Left ventricle myocardium inferior (tissue), 1 donor: ENCODE data around the gene FAM171A2. TPM values are rescaled to one million over a fixed set of nuclear protein-coding genes. Genes with fewer than 3 reads are reported as not detected.

ENCODE experiments used
- DNase-seq: peaks from one replicate; pipeline ENCODE4 v3.0.0-alpha.2; 2020
- H3K27ac ChIP-seq: fragments of 200-600 bp; replicated peaks from 2 replicates; pipeline ENCODE4 v1.8.0; 2021
- H3K27me3 ChIP-seq: fragments of 200-600 bp; 2 replicates; pipeline ENCODE4 v1.8.0; 2021; ENCODE audit warnings: low read depth
- H3K36me3 ChIP-seq: fragments of 200-600 bp; 2 replicates; pipeline ENCODE4 v1.8.0; 2021
- H3K4me1 ChIP-seq: fragments of 200-600 bp; 2 replicates; pipeline ENCODE4 v1.8.0; 2021
- H3K4me3 ChIP-seq: fragments of 200-600 bp; 2 replicates; pipeline ENCODE4 v1.8.0; 2021; ENCODE audit warnings: mild to moderate bottlenecking, moderate library complexity
- H3K9me3 ChIP-seq: fragments of 200-600 bp; replicated peaks from 2 replicates; pipeline ENCODE4 v1.8.0; 2021
- CTCF ChIP-seq: fragments of 200-600 bp; IDR thresholded peaks from 2 replicates; pipeline ENCODE4 v1.8.0; 2021; ENCODE audit warnings: antibody characterized with exemption, mild to moderate bottlenecking, borderline replicate concordance
- intact Hi-C: fragments of 100-400 bp; cut with micrococcal nuclease; formaldehyde crosslinking; loops from one replicate; pipeline ENCODE4 v1.11.0; 2022
- total RNA-seq: library from RNA; stranded (reverse); fragmentation: NEBNext Ultra II Directional; extraction: Animal tissue kit (Norgen Biotek cat#: 25700); gene quantifications from one replicate; pipeline ENCODE4 v1.2.1, GENCODE V29; 2021
- donor health status: DM: no; HTN: yes; CAD: no; lungs with severe emphysema.

Gene FAM171A2
- total RNA-seq, 1 donor from 2014 or later: 0.55 TPM

- Histone ChIP-seq H3K4me1 (peaks cover 37% of the 10 kb centered on the region), H3K9me3 (no peaks in the 10 kb centered on the region), H3K4me3 (no peak overlapping the region), H3K36me3 (peaks cover 35% of the 10 kb centered on the region), H3K27ac (no peak overlapping the region), H3K27me3 (peaks cover 18% of the 10 kb centered on the region)
- DNase-seq: no peak
- no peak for TF ChIP-seq CTCF
- intact Hi-C loops: no loop called here
Observed at GRCh38 chr17:44321246-44322120, 42.2 kb downstream of the FAM171A2 start.

- H3K27me3 ChIP-seq: peaks cover 32% of the 10 kb centered on the region
- no peak overlapping the region for H3K4me3 ChIP-seq
- no peak overlapping the region for H3K27ac ChIP-seq
- no peak for TF ChIP-seq CTCF
- peaks cover 35% of the 10 kb centered on the region for H3K36me3 ChIP-seq
- intact Hi-C loops: no loop called here
- peaks cover 23% of the 10 kb centered on the region for H3K4me1 ChIP-seq
- H3K9me3 ChIP-seq: no peaks in the 10 kb centered on the region
- no peak for DNase-seq
Observed at GRCh38 chr17:44320066-44320465, 43.6 kb downstream of the FAM171A2 start.

- H3K36me3 ChIP-seq: peaks cover 35% of the 10 kb centered on the region
- no peak overlapping the region for H3K27ac ChIP-seq
- no peaks in the 10 kb centered on the region for H3K9me3 ChIP-seq
- H3K27me3 ChIP-seq: peaks cover 50% of the 10 kb centered on the region
- no peak for DNase-seq
- intact Hi-C loops: no loop called here
- peaks cover 17% of the 10 kb centered on the region for H3K4me1 ChIP-seq
- no peak for TF ChIP-seq CTCF
- no peak overlapping the region for H3K4me3 ChIP-seq
Observed at GRCh38 chr17:44318077-44318892, 45.4 kb downstream of the FAM171A2 start.

- Histone ChIP-seq H3K36me3 (peaks cover 33% of the 10 kb centered on the region), H3K9me3 (no peaks in the 10 kb centered on the region), H3K4me1 (peaks cover 9% of the 10 kb centered on the region), H3K27me3 (peaks cover 56% of the 10 kb centered on the region), H3K27ac (no peak overlapping the region), H3K4me3 (no peak overlapping the region)
- intact Hi-C loops: no loop called here
- no peak for DNase-seq
- no peak for TF ChIP-seq CTCF
Observed at GRCh38 chr17:44317545-44317944, 46.1 kb downstream of the FAM171A2 start.

- H3K4me1 ChIP-seq: peaks cover 9% of the 10 kb centered on the region
- DNase-seq: no peak
- no peaks in the 10 kb centered on the region for H3K9me3 ChIP-seq
- no peak for TF ChIP-seq CTCF
- H3K27ac ChIP-seq: no peak overlapping the region
- no peak overlapping the region for H3K4me3 ChIP-seq
- H3K36me3 ChIP-seq: peaks cover 18% of the 10 kb centered on the region
- peaks cover 69% of the 10 kb centered on the region for H3K27me3 ChIP-seq
- intact Hi-C loops: no loop called here
Observed at GRCh38 chr17:44315760-44316731, 47.6 kb downstream of the FAM171A2 start.
